HG02970 (cell line): ENCODE data around the gene TAF9B.
A peak's percentile ranks its signal among the peaks of the same experiment; 100 is the strongest.
"Not testable (repeated sequence)": the region's sequence is repeated elsewhere in the genome, so short reads cannot be mapped to it uniquely, and the experiment has no call there.

ENCODE experiments used
- ATAC-seq: cut with Tn5 transposase; IDR thresholded peaks from one replicate; pipeline ENCODE4 v1.9.1; 2021; ENCODE audit warnings: mild to moderate bottlenecking, moderate library complexity, moderate number of reproducible peaks; ENCODE audit not compliant: unreplicated experiment, low FRiP score

TAF9B gene

GRCh38 chrX:78118628-78119027 is 20.8 kb downstream of the TAF9B start:
- no peak for ATAC-seq

- ATAC-seq: no peak
Measured at GRCh38 chrX:78116766-78117165, 22.7 kb downstream of the TAF9B start.

GRCh38 chrX:78116365-78116764 is 23.1 kb downstream of the TAF9B start:
- ATAC-seq: no peak

- ATAC-seq: no peak
Measured at GRCh38 chrX:78111140-78111931, 28.1 kb downstream of the TAF9B start.

- no peak for ATAC-seq
Measured at GRCh38 chrX:78109458-78109857, 30.0 kb downstream of the TAF9B start.

GRCh38 chrX:78106651-78106986 is 32.8 kb downstream of the TAF9B start:
- ATAC-seq: no peak

GRCh38 chrX:78105944-78106650 is 33.4 kb downstream of the TAF9B start:
- no peak for ATAC-seq

GRCh38 chrX:78104447-78105176 is 34.8 kb downstream of the TAF9B start:
- no peak for ATAC-seq

GRCh38 chrX:78103623-78104446 is 35.6 kb downstream of the TAF9B start, which contains the start of gene PGK1:
TSS of gene PGK1 (plus strand) at chrX:78104248. CDS start at chrX:78104341, 93 bp downstream.
- ATAC-seq: peak; percentile 94

GRCh38 chrX:78103001-78103622 is 36.3 kb downstream of the TAF9B start:
- no peak for ATAC-seq

GRCh38 chrX:78102091-78102490 is 37.4 kb downstream of the TAF9B start:
- ATAC-seq: no peak

GRCh38 chrX:78098108-78098507 is 41.3 kb downstream of the TAF9B start:
- no peak for ATAC-seq

- ATAC-seq: no peak
Measured at GRCh38 chrX:78092296-78092695, 47.2 kb downstream of the TAF9B start.

GRCh38 chrX:78081413-78081812 is 58.0 kb downstream of the TAF9B start:
- not testable (repeated sequence) for ATAC-seq
